ENCODE results near the gene ANKRD33B. TPM values are rescaled to one million over a fixed set of nuclear protein-coding genes. Genes with fewer than 3 reads are reported as not detected.
A peak's percentile ranks its signal among the peaks of the same experiment; 100 is the strongest.

Gene ANKRD33B
- total and polyA plus RNA-seq, 9 of the 15 experiments (the other 6 are each of a cell fraction or from before 2014, with no cell fraction given) = 0.10 to 1.7 (median 0.40) TPM

GRCh38 chr5:10602031-10602806 lies 38.3 kb downstream of the ANKRD33B start (continued):
- no peak for TF ChIP-seq ZNF655 (CRISPR knock-in tag; IDR thresholded peaks at IDR 0.05)
- peak; percentile 38; the same call in 1 of the 2 replicates for TF ChIP-seq CREB3 (tag; conservative IDR thresholded peaks at IDR 0.05; ENCODE audit: low read depth)
- TF ChIP-seq ZNF121 (CRISPR knock-in tag; conservative IDR thresholded peaks at IDR 0.05) = no peak
- TF ChIP-seq POU5F1 (IDR thresholded peaks at IDR 0.05; ENCODE audit: borderline replicate concordance, low read depth, low read length, partially characterized antibody) = no peak
- no peak for TF ChIP-seq MCM5 (IDR thresholded peaks at IDR 0.05; ENCODE audit: low read depth)
- no peak for TF ChIP-seq ATF6 (CRISPR knock-in tag; IDR thresholded peaks at IDR 0.05)
- no peak for TF ChIP-seq ESRRB (CRISPR knock-in tag; IDR thresholded peaks at IDR 0.05; ENCODE audit: borderline replicate concordance)
- peak; percentile 46; the same call in 1 of the 2 replicates for TF ChIP-seq TFAP4 (CRISPR knock-in tag; IDR thresholded peaks at IDR 0.05; ENCODE audit: borderline replicate concordance)
- no peak for TF ChIP-seq ELK1 (CRISPR knock-in tag; IDR thresholded peaks at IDR 0.05)
- no peak for TF ChIP-seq GTF3C2 (IDR thresholded peaks at IDR 0.05; ENCODE audit: borderline replicate concordance, extremely low read depth, insufficient read length)
- no peak for TF ChIP-seq TAF15 (IDR thresholded peaks at IDR 0.05; ENCODE audit: low read depth, low read length)
- TF ChIP-seq ZNF24 (IDR thresholded peaks at IDR 0.05) = no peak
- peak; percentile 93 for TF ChIP-seq TCF3 (CRISPR knock-in tag; IDR thresholded peaks at IDR 0.05)
- no peak for TF ChIP-seq SETDB1 (IDR thresholded peaks at IDR 0.05; ENCODE audit: low read length)
- TF ChIP-seq ZC3H8 (IDR thresholded peaks at IDR 0.05) = no peak

Measured in K562 (cell line).